ENCODE measurements around the gene ANAPC2.

ANAPC2 gene

GRCh38 chr9:137226338-137227053 is 38.1 kb upstream of the ANAPC2 start:
- H3K4me3 ChIP-seq (ENCODE audit: low read length), result peak overlapping the region; percentile 46
- DNase-seq (ENCODE audit: low read depth), result peak; percentile 86
- no peak for TF ChIP-seq CTCF (IDR thresholded peaks at IDR 0.05; ENCODE audit: insufficient read depth, low read depth, low read length, missing control alignments)

- DNase-seq (ENCODE audit: low read depth), result peak; percentile 20
- H3K4me3 ChIP-seq (ENCODE audit: low read length), result peak overlapping the region; percentile 46
- no peak for TF ChIP-seq CTCF (IDR thresholded peaks at IDR 0.05; ENCODE audit: insufficient read depth, low read depth, low read length, missing control alignments)
Measured at GRCh38 chr9:137225699-137226331, 37.5 kb upstream of the ANAPC2 start.

GRCh38 chr9:137224830-137225694 is 36.7 kb upstream of the ANAPC2 start, which contains the start of gene CYSRT1:
TSS of gene CYSRT1 (plus strand) at chr9:137225174. CDS start at chr9:137225622, 448 bp downstream.
- peak; percentile 34 for DNase-seq (ENCODE audit: low read depth)
- peak within 1 kb of the TSS; percentile 64 for H3K4me3 ChIP-seq (ENCODE audit: low read length)
- TF ChIP-seq CTCF (IDR thresholded peaks at IDR 0.05; ENCODE audit: insufficient read depth, low read depth, low read length, missing control alignments), result no peak

DNA sequence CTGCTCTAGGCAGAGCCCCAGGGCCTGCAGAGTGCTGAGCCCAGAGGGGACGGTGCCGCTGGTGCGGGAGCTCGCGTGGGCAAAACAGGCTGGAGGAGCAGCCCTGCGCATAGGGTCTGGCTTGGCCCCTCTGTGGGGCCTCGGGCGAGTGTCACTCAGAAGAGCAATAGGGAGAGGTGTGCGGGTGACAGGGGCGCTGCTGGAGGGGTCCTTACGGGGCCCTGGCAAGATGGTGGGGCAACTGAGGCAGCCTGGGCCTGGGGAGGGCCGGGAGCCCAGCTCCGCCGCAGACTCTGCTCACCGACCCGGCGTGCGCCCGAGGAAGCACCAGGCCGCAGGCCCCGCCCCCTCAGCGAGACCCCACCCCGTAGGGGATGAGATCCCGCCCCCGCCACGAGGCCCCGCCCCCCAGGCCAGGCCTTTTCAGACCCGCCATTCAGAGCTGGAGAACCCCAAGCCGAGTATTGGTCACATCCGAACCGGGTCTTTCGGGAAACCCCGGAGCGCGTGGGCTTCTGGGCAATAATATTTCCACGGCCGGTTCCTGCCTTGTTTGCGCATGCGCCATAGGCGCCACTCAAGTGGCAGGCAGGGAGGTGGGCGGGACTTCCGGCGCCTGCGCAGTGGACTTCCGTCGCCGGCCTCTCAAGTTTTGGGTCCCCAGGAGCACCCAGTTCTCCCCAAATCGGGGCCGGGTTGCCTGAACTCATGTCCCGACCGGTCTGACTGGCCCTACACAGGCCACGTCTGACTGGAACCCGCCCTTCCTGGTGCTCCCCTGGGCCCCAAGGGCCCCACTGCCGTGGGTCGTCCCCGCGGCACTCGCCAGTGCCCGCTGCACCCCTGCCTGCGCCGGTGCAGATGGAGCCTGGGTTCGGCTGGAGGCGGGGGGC is 35.0 kb upstream of the ANAPC2 start:
- H3K4me3 ChIP-seq (ENCODE audit: low read length), result peak overlapping the region; percentile 64
- TF ChIP-seq CTCF (IDR thresholded peaks at IDR 0.05; ENCODE audit: insufficient read depth, low read depth, low read length, missing control alignments), result no peak
- peak; percentile 98 for DNase-seq (ENCODE audit: low read depth)

DNA sequence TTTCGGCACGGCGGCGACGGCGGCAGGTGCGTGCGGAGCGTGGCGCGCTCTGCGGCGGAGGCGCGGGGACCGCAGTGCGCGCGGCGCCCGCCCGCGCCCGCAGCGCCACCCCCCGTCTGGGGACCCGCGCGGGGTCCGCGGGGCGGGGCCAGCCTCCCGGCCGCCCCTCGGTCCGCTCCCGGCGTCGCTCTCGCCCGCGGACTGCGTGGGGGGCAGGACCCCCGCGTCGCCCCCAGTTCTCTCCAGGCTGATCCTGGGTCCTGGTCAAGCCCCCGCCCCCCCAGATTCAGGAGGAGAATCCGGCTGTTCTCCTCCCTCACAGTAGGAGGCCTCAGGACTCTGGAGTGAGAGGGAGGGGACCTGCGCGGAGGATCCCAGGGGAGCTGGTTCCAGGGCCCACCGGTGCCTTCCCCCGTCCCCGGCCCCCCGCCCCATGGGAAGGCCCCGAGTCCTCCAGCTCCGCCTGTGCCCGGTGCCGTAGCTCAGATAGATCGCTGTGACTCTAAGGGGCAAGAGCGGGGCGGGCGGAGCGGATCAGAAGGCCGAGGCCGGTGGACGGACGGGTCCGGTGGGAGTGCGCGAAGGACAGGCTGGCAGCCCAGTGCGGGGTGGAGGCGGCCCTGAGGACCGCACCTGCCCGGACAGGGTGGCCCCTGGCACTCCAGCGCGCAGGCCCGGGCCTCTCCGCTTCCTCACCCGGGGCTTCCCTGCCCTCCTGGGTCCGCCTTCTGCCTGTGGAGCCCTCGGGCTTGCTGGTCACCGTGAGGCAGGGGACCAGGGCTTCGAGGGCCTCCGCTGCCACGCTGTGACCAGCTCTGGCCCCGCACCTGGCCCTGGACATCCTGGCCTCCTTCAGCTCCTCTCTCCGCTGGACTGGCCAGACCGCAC is 34.1 kb upstream of the ANAPC2 start, which contains the start of gene RNF208:
Gene RNF208 (minus strand): TSS at position 51 of the 888 bp plus-strand sequence. CDS start 1,028 bp downstream, outside the sequence.
- no peak for TF ChIP-seq CTCF (IDR thresholded peaks at IDR 0.05; ENCODE audit: insufficient read depth, low read depth, low read length, missing control alignments)
- H3K4me3 ChIP-seq (ENCODE audit: low read length), result peak within 1 kb of the TSS; percentile 64
- DNase-seq (ENCODE audit: low read depth), result no peak
